WI38 (cell line): ENCODE data around the gene COLEC12.

Source experiments
- H3K4me3 ChIP-seq: 2 replicates; pipeline ENCODE4 v1.5.1; 2011; ENCODE audit warnings: low read depth, mild to moderate bottlenecking, control low read depth, low read length
- TF ChIP-seq, protein P1 (sequence below): IDR thresholded peaks from 2 replicates; pipeline ENCODE4 v1.5.1; 2012; ENCODE audit warnings: low read depth, mild to moderate bottlenecking, control low read depth, low read length

The COLEC12 gene

DNA sequence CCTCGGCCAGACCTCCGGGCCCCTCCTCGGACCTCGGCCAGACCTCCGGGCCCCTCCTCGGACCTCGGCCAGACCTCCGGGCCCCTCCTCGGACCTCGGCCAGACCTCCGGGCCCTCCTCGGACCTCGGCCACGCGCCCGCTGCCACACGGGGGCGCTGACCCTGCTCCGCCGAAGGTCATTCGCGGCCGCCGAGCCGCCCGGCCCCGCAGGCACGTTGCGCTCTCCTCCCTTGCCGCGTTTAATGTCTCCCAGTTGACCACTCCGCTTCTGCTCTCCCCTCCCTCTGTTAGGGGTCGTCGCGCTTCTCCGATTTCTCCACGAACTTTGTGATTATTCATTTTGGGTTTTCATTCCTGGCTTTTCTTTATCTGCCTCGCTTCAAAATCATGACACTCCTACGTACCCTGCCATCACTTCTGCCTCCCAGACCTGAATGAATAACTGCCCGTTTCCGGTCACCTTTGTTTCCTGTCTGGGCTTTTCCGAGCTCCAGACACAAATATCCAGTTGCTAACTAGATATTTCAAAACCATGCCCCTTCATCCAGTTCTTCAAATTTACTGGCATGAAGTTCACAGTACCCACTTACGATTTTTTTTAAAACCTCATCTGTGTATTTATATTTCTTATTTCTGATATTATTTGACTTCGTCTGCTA is 14.8 kb upstream of the COLEC12 start:
- no peak overlapping the region for H3K4me3 ChIP-seq
- TF ChIP-seq, protein P1, sequence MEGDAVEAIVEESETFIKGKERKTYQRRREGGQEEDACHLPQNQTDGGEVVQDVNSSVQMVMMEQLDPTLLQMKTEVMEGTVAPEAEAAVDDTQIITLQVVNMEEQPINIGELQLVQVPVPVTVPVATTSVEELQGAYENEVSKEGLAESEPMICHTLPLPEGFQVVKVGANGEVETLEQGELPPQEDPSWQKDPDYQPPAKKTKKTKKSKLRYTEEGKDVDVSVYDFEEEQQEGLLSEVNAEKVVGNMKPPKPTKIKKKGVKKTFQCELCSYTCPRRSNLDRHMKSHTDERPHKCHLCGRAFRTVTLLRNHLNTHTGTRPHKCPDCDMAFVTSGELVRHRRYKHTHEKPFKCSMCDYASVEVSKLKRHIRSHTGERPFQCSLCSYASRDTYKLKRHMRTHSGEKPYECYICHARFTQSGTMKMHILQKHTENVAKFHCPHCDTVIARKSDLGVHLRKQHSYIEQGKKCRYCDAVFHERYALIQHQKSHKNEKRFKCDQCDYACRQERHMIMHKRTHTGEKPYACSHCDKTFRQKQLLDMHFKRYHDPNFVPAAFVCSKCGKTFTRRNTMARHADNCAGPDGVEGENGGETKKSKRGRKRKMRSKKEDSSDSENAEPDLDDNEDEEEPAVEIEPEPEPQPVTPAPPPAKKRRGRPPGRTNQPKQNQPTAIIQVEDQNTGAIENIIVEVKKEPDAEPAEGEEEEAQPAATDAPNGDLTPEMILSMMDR: no peak

DNA sequence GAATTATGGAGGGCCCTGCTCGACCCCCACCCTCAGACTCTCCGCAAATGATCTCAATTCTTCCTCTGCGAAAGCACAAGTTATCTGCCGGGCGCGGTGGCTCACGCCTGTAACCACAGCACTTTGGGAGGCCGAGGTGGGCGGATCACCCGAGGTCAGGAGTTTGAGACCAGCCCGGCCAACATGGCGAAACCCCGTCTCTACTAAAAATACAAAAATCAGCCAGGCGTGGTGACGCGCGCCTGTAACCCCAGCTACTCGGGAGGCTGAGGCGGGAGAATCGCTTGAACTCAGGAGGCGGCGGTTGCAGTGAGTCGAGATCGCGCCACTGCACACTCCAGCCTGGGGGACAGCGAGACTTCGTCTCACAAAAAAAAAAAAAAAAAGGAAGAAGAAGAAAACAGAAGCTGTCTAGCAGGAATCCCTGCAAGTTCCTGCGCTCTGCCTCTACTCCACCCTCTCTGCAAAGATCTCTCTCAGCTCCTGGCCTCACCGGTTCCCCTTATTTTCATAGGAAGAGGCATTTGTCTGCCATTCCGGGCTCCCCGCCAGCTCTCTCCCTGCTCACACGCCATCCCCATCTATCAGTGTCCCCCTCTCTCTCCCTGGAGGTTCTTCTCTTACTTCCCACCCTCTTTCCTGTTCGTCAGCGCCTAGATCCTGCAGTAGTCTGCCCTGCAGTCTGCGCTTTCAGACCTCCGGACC is 13.5 kb upstream of the COLEC12 start:
- H3K4me3 ChIP-seq: no peak overlapping the region
- TF ChIP-seq, protein P1: no peak

DNA sequence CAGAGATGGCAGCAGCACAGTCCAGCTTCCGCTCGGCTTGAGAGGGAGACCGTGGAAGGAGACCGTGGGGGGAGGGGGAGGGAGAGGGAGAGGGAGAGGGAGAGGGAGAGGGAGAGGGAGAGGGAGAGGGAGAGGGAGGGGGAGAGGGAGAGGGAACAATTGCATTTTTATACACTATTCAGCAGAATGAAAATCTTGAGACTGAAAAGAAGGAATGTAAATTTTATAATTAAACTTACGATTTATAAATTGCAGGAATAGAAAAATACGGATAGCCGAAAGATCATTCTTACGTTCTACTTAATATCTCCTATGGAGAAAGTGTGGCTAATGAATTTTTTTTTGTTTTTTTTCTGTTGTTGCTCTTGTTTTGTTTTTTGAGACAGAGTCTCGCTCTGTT is 12.5 kb upstream of the COLEC12 start:
- TF ChIP-seq, protein P1: no peak
- no peak overlapping the region for H3K4me3 ChIP-seq

DNA sequence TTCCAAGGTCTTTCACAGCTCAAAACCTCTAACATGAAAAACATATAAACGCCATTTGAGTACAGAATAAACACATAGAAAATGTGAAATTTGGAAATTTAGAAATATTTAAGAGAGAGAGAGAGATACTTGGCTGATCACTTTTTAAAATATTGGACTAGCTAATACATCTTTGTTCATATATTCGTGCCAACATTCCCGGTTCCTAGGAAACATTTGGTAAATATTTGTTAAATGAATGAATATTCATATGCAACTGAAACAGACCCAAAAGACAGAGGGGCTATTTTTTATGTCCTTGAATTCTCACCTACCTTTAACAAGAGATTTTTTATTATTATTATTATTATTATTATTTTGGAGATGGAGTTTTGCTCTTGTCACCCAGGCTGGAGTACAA is 8.3 kb upstream of the COLEC12 start:
- no peak overlapping the region for H3K4me3 ChIP-seq
- TF ChIP-seq, protein P1: no peak

DNA sequence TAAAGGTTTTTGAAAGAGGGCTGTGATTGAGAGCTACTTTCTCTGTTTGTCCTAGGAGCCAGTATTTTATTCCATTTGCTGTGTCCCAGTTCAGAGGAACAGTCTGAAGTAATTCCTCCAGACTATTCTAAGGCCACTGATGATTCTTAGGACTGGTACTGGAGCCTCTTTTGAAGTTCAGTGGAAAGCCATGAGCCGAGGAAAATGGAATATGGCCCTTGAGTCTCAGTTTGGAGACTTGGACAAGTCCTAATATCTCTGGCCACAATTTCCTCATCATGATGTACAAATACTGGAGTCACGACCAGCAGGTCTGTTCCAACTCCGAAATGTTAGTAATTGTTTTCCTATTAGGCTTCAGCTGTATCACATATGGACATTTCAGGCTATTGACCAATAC is 7.1 kb upstream of the COLEC12 start:
- TF ChIP-seq, protein P1: no peak
- no peak overlapping the region for H3K4me3 ChIP-seq

DNA sequence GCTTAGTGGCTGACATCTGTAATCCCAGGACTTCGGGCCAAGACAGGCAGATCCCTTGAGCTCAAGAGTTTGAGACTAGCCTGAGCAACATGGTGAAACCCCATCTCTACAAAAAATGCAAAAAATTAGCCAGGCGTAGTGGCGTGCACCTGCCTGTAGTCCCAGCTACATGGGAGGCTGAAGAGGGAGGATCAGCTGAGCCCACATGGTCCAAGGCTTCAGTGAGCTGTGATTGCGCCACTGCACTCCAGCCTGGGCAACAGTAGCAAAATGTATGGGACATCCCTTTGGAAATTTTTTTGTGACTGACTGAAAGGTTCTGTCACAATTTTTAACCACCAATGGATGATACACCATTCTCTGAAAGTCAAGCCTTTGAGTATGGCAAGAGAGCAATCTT is 6.3 kb upstream of the COLEC12 start:
- no peak overlapping the region for H3K4me3 ChIP-seq
- TF ChIP-seq, protein P1: no peak

DNA sequence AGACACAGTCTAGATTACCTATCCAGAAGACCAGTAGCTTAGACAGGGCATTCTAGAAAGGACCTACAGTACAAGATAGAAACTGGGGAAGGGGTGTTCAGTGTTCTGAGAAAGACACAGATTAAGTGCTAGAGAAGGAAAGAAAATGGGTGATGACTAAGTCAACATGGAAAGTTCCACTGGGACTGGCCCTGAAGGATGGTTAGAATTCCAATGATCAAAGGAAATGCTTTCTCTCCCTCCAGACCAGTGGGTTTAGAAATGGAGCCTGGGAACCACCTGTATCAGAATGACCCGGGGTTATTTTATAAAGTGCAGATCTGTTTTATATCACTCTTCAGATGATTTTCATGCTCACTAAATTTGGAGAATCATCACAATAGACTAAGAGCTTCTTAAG is 5.8 kb upstream of the COLEC12 start:
- H3K4me3 ChIP-seq: no peak overlapping the region
- TF ChIP-seq, protein P1: no peak
